ENCODE results near the gene CWC22.
"Not testable (repeated sequence)": the region's sequence is repeated elsewhere in the genome, so short reads cannot be mapped to it uniquely, and the experiment has no call there.

CWC22 gene

DNA sequence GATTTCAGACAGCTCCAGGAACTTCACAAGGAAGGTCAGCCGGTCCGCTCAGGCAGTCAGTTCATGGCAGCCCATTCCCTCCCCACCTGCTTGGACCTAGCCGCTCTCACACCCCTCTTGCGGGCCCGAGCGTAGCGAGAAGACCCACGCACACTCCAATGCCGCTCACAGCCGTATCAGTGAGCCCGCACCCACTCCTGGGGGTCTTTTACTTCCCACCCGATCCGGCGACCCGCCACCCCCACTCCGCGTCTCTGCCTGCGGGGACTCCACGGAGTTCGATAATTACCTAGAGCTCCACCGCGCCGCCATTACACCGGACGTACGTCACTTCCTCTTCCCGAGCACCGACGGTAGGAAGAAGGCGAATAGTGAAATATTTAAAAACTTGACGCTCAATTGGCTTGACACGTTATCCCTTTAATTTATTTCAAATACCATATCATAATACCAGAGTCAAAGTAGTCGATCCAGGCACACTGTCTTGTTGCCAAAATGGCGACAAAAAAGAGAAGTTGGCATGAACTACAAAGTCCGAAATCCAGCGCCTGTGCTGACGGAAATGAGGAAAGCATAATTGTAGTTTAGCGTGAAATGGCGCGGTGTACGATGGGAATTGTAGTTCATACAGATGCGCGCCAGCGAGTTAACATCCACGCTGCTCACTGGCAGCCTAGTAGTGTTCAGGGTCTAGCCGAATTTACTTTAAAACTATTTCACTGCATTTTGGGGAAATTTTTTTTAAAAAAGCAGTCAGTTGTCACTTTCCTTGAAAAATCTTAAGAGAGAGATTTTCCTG, at the start of gene CWC22:
Gene CWC22, minus strand, starts transcription at position 517 of the 799 bp plus-strand sequence. CDS start 13,956 bp downstream, outside the sequence.
- peak; percentile 56 to 66 (median 64) for DNase-seq (ENCODE audit: low read depth in 3 of 3, low spot score in 1 of 3)

DNA sequence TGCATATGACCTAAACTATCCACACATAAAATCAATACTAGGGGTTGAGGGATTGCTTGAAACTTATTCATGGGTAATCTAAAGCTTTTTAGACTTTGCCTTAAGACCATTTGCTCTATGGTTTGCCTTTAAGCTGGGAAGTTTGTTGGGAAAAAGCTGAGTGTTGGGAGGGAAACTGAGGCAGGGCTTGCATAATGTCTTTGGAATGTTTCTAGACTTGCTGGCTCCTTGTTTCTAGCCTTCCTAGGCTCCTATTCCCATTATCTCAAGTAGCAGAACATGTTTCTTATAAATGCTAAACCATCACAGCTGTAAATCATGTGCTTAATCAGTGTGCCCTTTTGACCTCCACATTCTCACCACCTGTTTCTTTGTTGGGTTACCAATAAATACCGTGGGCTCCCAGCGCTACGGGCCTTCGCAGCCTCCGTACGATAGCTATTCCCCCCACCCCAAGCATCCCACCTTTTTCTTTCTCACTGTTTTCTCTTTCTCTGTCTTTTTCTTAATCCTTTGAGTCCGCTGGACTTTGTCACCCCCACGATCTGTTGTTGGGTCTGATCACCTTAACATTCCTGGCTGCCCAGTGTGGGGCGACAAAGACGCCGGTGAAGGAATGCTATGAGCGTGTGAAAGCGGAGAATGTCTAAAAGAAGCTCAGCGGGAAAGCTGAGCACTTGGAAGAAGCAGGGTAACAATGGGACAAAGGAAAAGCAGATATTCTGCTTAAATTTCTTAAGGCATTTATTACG, 49.4 kb upstream of the CWC22 start:
- no peak for DNase-seq (ENCODE audit: low read depth in 3 of 3, low spot score in 1 of 3)

- not testable (repeated sequence) for DNase-seq (ENCODE audit: low read depth in 3 of 3, low spot score in 1 of 3)
Measured at GRCh38 chr2:180054576-180054975, 47.5 kb upstream of the CWC22 start.

DNA sequence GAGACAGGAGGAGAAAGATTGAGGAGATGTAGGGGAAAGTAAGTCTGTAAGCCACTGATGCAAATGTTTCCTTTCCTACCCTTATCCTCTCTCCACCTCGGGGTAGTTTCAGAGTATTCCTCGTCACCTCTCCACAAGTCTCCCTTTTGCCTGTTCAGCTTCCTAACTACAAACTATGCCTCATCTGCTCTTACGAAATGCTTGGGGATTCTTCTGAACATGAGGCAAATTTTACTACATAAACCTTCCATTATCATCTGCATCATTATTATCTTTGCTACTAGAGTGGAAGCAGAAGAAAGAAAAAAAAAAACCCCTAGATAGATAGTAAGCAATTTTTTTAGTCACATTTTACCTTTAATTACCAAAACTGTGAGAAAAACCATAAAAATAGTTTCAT, 43.1 kb upstream of the CWC22 start:
- DNase-seq (ENCODE audit: low read depth in 3 of 3, low spot score in 1 of 3) = no peak

GRCh38 chr2:180048251-180048650, 41.2 kb upstream of the CWC22 start:
- DNase-seq (ENCODE audit: low read depth in 3 of 3, low spot score in 1 of 3) = no peak

DNA sequence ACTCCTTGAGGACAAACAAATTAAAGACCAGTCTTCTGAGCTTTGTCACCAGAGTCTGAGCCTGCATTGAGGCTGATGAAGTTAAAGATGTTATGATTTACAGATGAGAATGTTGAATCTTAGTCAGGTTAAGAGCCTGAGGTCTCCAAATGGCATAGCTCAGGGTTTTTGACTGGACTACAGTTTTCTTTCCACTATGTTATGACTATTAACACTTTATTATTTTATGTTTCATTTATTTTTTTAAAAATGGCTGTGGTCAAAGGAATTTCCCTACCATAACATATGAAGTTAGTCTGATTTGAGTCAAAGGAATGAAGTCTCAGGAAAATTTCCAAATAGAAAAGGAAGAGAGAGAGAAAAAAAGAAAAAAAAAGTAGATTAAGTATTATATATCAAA, 39.7 kb upstream of the CWC22 start:
- DNase-seq (ENCODE audit: low read depth in 3 of 3, low spot score in 1 of 3) = no peak

DNA sequence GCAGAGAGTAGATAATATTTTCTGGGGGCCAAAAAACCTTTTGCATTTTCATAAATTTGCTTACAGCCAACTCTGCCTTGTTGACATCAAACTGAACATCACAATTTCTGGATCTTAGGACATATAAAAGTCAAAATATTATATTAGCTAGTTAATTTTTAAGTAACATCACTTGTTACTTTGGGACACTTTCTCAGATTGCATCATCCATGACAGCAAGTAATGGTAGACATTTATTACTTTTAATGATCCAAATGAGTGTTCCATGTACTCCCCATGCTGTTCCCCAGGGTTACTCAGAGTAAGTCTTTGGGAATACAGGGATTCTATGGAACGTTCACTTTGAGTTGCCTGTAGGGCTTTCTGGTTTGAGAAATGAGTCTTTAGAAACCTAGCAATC, 39.1 kb upstream of the CWC22 start:
- DNase-seq (ENCODE audit: low read depth in 3 of 3, low spot score in 1 of 3) = no peak

- no peak for DNase-seq (ENCODE audit: low read depth in 3 of 3, low spot score in 1 of 3)
Measured at GRCh38 chr2:180040146-180040925, 33.2 kb upstream of the CWC22 start.

DNA sequence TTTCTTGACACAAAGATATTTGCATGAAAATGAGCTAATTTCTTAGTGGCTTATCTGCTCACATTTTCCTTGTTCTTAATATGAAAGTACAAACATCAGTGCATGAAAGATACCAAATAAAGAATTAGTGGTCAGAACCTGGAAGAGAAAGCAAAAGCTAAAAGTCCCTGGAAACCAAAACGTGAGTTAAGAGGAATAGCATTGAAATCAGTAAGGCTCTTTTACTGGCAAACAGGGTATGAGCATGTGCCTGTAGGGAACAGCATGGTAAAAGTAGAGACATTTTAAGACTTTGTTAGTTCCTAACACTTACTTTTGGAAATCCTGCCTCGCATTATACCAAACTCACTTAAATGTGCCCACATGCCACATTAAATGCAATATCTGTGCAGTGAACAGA, 31.9 kb upstream of the CWC22 start:
- no peak for DNase-seq (ENCODE audit: low read depth in 3 of 3, low spot score in 1 of 3)

GRCh38 chr2:180033993-180034894, 27.1 kb upstream of the CWC22 start:
- no peak for DNase-seq (ENCODE audit: low read depth in 3 of 3, low spot score in 1 of 3)

DNA sequence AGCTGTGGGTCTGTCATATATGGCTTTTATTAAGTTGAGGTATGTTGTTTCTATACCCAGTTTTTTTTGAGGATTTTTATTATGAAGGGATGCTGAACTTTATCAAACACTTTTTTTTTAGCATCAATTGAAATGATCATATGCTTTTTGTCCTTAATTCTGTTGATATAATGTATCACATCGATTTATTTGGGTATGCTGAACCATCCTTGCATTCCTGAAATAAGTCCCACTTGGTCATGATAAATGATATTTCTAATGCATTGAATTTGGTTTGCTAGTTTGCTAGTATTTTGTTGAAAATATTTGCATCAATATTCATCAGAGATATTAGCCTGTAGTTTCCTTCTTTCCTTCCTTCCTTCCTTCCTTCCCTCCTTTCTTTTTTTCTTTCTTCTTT, 22.5 kb upstream of the CWC22 start:
- DNase-seq (ENCODE audit: low read depth in 3 of 3, low spot score in 1 of 3) = no peak

DNA sequence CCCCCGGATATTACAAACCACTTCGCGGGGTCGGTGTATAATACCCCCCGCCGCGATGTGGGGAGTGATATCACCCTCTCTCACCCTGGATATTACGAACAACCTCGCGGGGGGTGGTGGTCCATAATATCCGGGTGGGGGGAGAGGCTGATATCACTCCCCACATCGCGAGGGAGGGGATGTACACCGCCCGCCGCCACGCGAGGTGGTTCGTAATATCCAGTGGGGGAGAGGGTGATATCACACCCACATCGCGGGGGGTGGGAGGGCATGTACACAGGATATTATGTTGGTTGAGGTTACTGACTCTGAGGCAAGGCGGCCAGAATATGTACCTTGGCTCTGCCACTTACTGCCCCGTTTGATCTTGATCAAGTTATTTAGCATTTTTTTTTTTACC, 14.8 kb upstream of the CWC22 start:
- no peak for DNase-seq (ENCODE audit: low read depth in 3 of 3, low spot score in 1 of 3)

GRCh38 chr2:180017784-180018183, 10.7 kb upstream of the CWC22 start:
- DNase-seq (ENCODE audit: low read depth in 3 of 3, low spot score in 1 of 3) = no peak

GRCh38 chr2:180016937-180017336, 9.8 kb upstream of the CWC22 start:
- no peak for DNase-seq (ENCODE audit: low read depth in 3 of 3, low spot score in 1 of 3)

- no peak for DNase-seq (ENCODE audit: low read depth in 3 of 3, low spot score in 1 of 3)
Measured at GRCh38 chr2:180015951-180016709, 9.0 kb upstream of the CWC22 start.

DNA sequence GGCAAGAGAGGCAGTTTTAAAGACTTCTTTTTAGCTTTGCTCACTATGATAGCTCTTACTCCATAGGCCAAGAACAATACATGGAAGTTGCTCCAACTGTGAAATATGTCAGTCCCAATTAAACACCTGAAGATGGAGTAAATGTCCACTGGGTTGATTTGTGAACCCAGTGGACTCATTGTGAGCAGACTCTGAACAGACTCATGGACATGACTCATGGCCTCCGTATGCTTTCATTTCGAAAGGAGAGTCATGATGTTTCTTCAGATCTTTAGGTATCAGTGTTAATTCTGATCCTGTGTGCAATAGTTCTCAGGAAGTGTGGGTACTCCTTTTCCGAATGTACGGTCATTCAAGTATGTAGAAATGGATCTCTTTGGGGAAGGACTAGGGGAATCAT, 5.4 kb upstream of the CWC22 start:
- no peak for DNase-seq (ENCODE audit: low read depth in 3 of 3, low spot score in 1 of 3)

DNA sequence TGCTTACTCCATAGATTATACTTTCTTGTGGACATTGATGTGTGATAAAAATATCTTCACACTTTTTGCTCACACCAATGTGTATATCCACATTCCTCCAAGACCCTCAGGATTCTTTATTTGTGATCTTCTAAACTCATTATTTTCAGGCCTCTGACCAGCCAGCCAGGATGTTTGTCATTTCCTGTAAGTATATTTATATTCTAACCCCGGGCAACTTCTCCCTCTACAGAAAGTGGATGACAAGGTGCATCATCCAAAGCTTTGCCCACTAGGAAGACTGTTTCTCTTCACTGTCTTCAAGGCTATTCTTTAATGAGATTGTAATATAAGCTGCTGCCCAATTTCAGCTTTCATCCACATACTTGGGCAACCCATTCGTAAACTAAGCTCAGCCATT, 3.6 kb upstream of the CWC22 start:
- DNase-seq (ENCODE audit: low read depth in 3 of 3, low spot score in 1 of 3) = no peak

- DNase-seq (ENCODE audit: low read depth in 3 of 3, low spot score in 1 of 3) = no peak
Measured at GRCh38 chr2:180006231-180006630, 866 bp downstream of the CWC22 start.

GRCh38 chr2:180005465-180005864, 1.6 kb downstream of the CWC22 start:
- not testable (repeated sequence) for DNase-seq (ENCODE audit: low read depth in 3 of 3, low spot score in 1 of 3)

DNA sequence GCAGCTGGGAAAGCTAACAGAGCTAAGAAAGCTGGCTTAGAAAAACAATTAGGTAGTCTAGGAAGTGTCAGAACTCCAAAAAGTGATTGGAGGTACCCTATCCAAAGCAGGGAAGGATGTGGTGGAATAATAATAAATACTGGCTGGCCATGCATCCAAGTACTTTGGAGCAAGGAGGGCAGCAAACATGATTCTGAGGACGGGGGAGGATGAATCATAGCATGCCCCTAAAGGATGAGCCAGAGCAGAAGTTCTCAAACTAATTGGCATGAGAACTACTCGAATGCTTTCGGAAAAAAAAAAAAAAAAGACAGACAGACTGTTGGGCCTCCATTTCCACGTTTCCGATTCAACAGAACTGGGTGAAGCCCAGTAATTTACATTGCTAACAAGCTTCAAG, 2.4 kb downstream of the CWC22 start:
- DNase-seq (ENCODE audit: low read depth in 3 of 3, low spot score in 1 of 3) = no peak

Measured in stimulated activated CD4-positive, alpha-beta T cell treated with anti-CD3 and anti-CD28 coated beads, TNF-alpha, amount 100 ng/mL, for 1 hour (primary cell).